ENCODE measurements around the gene CD22. TPM values are rescaled to one million over a fixed set of nuclear protein-coding genes. Genes with fewer than 3 reads are reported as not detected.

CD22 gene
- total and polyA plus RNA-seq, 7 experiments from 2014 or later = 0.70 to 23.9 (median 1.5) TPM

GRCh38 chr19:35349614-35350521, 20.9 kb downstream of the CD22 start:
- no peak overlapping the region for H3K4me3 Mint-ChIP-seq

GRCh38 chr19:35350591-35350990, 21.6 kb downstream of the CD22 start:
- Histone ChIP-seq H3K36me3 (ENCODE audit: control insufficient read depth in 2 of 3, insufficient read depth in 3 of 3, low read length in 3 of 3) (no peaks in the 10 kb centered on the region), H3K9me3 (ENCODE audit: control insufficient read depth in 2 of 3, low read length in 3 of 3) (no peaks in the 10 kb centered on the region), H3K27ac (ENCODE audit: low read depth, low read length) (no peak overlapping the region), H3K4me3 (ENCODE audit: low read length) (no peak overlapping the region), H3K4me1 (ENCODE audit: control insufficient read depth in 2 of 2, insufficient read depth in 2 of 2, low read length in 2 of 2) (peaks cover 18 to 27% of the 10 kb centered on the region in 2 donors), H3K27me3 (ENCODE audit: control insufficient read depth in 2 of 2, insufficient read depth in 2 of 2, low read length in 2 of 2) (no peaks in the 10 kb centered on the region)
- H3K36me3 Mint-ChIP-seq = no peaks in the 10 kb centered on the region
- peaks cover 0 to 7% (median 0%) of the 10 kb centered on the region in 5 donors for H3K27me3 Mint-ChIP-seq
- peak overlapping the region in 1 of 9 donors; percentile 39 for H3K27ac Mint-ChIP-seq
- DNase-seq (no peak), ATAC-seq (no peak)
- ChIA-PET CTCF (interaction anchor here (0.7 to 1.4 kb wide), 2 partner anchors 112 to 144 kb away, joined by 3 read pairs; no protein-coding TSS in a partner anchor), POLR2A (interaction anchor here (0.6 kb wide), 1 partner anchor 69 kb away, joined by 3 read pairs; no protein-coding TSS in a partner anchor)
- intact Hi-C loops (cut with micrococcal nuclease) = no loop called here
- peaks cover 22 to 42% (median 30%) of the 10 kb centered on the region in 7 donors for H3K4me1 Mint-ChIP-seq
- no peak overlapping the region for H3K4me3 Mint-ChIP-seq
- peaks cover 0 to 3% (median 0%) of the 10 kb centered on the region in 11 donors for H3K9me3 Mint-ChIP-seq

More at GRCh38 chr19:35349614-35350521, 20.9 kb downstream of the CD22 start:
- H3K4me1 Mint-ChIP-seq = peaks cover 22 to 44% (median 31%) of the 10 kb centered on the region in 7 donors
- ATAC-seq = no peak
- H3K27me3 ChIP-seq (ENCODE audit: control insufficient read depth in 2 of 2, insufficient read depth in 2 of 2, low read length in 2 of 2) = no peaks in the 10 kb centered on the region
- peaks cover 0 to 7% (median 4%) of the 10 kb centered on the region in 5 donors for H3K27me3 Mint-ChIP-seq
- intact Hi-C loops (cut with micrococcal nuclease) = loop anchor here in 1 of 2 donors (10.0 kb wide), 1 partner anchor 205 kb away; the partner anchor contains the start of gene FXYD7
- H3K36me3 Mint-ChIP-seq = no peaks in the 10 kb centered on the region
- peak overlapping the region in 1 of 9 donors; percentile 68 for H3K27ac Mint-ChIP-seq
- no peak overlapping the region for H3K4me3 ChIP-seq (ENCODE audit: low read length)
- ChIA-PET POLR2A (no interaction called here), CTCF (interaction anchor here (1.4 kb wide), 1 partner anchor 113 kb away, joined by 3 read pairs; no protein-coding TSS in a partner anchor)
- peaks cover 18 to 27% of the 10 kb centered on the region in 2 donors for H3K4me1 ChIP-seq (ENCODE audit: control insufficient read depth in 2 of 2, insufficient read depth in 2 of 2, low read length in 2 of 2)
- DNase-seq = peak in 1 of 9 donors; percentile 4
- H3K36me3 ChIP-seq (ENCODE audit: control insufficient read depth in 2 of 3, insufficient read depth in 3 of 3, low read length in 3 of 3) = no peaks in the 10 kb centered on the region
- no peaks in the 10 kb centered on the region for H3K9me3 ChIP-seq (ENCODE audit: control insufficient read depth in 2 of 3, low read length in 3 of 3)
- peaks cover 0 to 3% (median 0%) of the 10 kb centered on the region in 11 donors for H3K9me3 Mint-ChIP-seq
- no peak overlapping the region for H3K27ac ChIP-seq (ENCODE audit: low read depth, low read length)

GRCh38 chr19:35351411-35352176, 22.6 kb downstream of the CD22 start:
- DNase-seq (no peak), ATAC-seq (no peak)
- peaks cover 16 to 32% (median 20%) of the 10 kb centered on the region in 7 donors for H3K4me1 Mint-ChIP-seq
- H3K27ac ChIP-seq (ENCODE audit: low read depth, low read length) = no peak overlapping the region
- intact Hi-C loops (cut with micrococcal nuclease) = loop anchor here (1.0 to 2.0 kb wide), 4 partner anchors 115 to 365 kb away; no protein-coding TSS in a partner anchor
- H3K4me3 Mint-ChIP-seq = no peak overlapping the region
- no peaks in the 10 kb centered on the region for H3K9me3 ChIP-seq (ENCODE audit: control insufficient read depth in 2 of 3, low read length in 3 of 3)
- H3K36me3 ChIP-seq (ENCODE audit: control insufficient read depth in 2 of 3, insufficient read depth in 3 of 3, low read length in 3 of 3) = no peaks in the 10 kb centered on the region
- H3K9me3 Mint-ChIP-seq = peaks cover 0 to 2% (median 0%) of the 10 kb centered on the region in 11 donors
- CTCF ChIA-PET = interaction anchor here (0.7 to 3.6 kb wide), 4 partner anchors 111 to 143 kb away, joined by 3 to 37 read pairs (median 9); no protein-coding TSS in a partner anchor
- POLR2A ChIA-PET = interaction anchor here (0.6 kb wide), 1 partner anchor 70 kb away, joined by 3 read pairs; no protein-coding TSS in a partner anchor
- H3K4me1 ChIP-seq (ENCODE audit: control insufficient read depth in 2 of 2, insufficient read depth in 2 of 2, low read length in 2 of 2) = peaks cover 14 to 19% of the 10 kb centered on the region in 2 donors
- H3K27me3 Mint-ChIP-seq = peaks cover 0 to 6% (median 0%) of the 10 kb centered on the region in 5 donors
- no peak overlapping the region for H3K4me3 ChIP-seq (ENCODE audit: low read length)
- H3K36me3 Mint-ChIP-seq = no peaks in the 10 kb centered on the region
- no peaks in the 10 kb centered on the region for H3K27me3 ChIP-seq (ENCODE audit: control insufficient read depth in 2 of 2, insufficient read depth in 2 of 2, low read length in 2 of 2)
- no peak overlapping the region for H3K27ac Mint-ChIP-seq

DNA sequence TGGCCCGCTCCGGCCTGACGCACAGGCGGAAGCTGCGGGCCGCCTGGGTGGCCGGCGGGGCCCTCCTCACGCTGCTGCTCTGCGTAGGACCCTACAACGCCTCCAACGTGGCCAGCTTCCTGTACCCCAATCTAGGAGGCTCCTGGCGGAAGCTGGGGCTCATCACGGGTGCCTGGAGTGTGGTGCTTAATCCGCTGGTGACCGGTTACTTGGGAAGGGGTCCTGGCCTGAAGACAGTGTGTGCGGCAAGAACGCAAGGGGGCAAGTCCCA, 23.1 kb downstream of the CD22 start:
- Mint-ChIP-seq H3K36me3 (no peaks in the 10 kb centered on the region), H3K27ac (no peak overlapping the region), H3K4me3 (no peak overlapping the region), H3K27me3 (peaks cover 0 to 1% (median 0%) of the 10 kb centered on the region in 5 donors), H3K9me3 (no peaks in the 10 kb centered on the region), H3K4me1 (peaks cover 10 to 27% (median 15%) of the 10 kb centered on the region in 7 donors)
- intact Hi-C loops (cut with micrococcal nuclease) = loop anchor here (1.0 to 2.0 kb wide), 4 partner anchors 116 to 365 kb away; no protein-coding TSS in a partner anchor
- POLR2A ChIA-PET = no interaction called here
- Histone ChIP-seq H3K4me1 (ENCODE audit: control insufficient read depth in 2 of 2, insufficient read depth in 2 of 2, low read length in 2 of 2) (peaks cover 9 to 14% of the 10 kb centered on the region in 2 donors), H3K4me3 (ENCODE audit: low read length) (no peak overlapping the region), H3K36me3 (ENCODE audit: control insufficient read depth in 2 of 3, insufficient read depth in 3 of 3, low read length in 3 of 3) (no peaks in the 10 kb centered on the region), H3K27me3 (ENCODE audit: control insufficient read depth in 2 of 2, insufficient read depth in 2 of 2, low read length in 2 of 2) (no peaks in the 10 kb centered on the region), H3K27ac (ENCODE audit: low read depth, low read length) (no peak overlapping the region), H3K9me3 (ENCODE audit: control insufficient read depth in 2 of 3, low read length in 3 of 3) (no peaks in the 10 kb centered on the region)
- no peak for DNase-seq
- no peak for ATAC-seq
- CTCF ChIA-PET = interaction anchor here (0.6 to 3.6 kb wide), 7 partner anchors 19 to 143 kb away, joined by 3 to 37 read pairs (median 4); no protein-coding TSS in a partner anchor

DNA sequence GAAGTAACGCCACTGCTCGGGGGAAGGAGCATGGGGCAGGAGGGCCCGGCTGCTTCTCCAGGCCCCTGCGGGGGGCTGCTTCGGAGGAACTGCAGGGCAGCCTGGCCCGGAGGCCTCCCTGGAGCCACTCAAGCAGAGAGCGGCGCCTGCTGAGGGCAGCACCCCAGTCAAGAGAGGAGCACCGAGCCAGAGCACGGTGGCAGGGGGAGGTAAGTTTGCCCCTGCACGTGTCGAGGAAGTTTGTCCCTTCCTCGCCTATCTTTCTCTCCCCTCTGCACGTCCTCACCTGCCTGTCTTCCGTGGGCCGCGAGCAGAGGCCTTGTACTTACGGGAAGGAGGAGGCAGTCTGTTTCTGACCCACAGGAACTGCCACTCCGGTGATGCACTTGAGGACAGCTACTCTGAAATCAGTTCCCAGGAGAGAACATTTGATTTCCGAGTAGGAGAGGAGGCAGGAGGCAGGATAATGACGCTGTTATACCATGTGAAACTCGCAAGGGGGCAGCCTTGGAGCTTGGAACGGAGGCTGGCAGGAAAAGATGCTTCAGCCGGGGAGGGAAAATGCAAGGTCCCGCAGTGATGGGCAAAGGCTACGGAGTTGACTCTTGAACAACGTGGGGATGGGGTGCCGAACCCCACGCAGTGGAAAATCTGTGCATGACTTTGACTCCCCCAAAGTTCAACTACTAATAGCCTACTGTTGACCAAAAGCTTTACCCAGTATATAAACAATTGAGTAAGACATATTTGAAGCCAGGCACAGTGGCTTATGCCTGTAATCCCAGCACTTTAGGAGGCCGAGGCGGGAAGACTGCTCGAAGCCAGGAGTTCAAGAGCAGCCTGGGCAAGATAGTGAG, 23.7 kb downstream of the CD22 start:
- peaks cover 9 to 22% (median 12%) of the 10 kb centered on the region in 7 donors for H3K4me1 Mint-ChIP-seq
- H3K27me3 Mint-ChIP-seq = no peaks in the 10 kb centered on the region
- ATAC-seq = peak; percentile 85
- Histone ChIP-seq H3K4me3 (ENCODE audit: low read length) (no peak overlapping the region), H3K27me3 (ENCODE audit: control insufficient read depth in 2 of 2, insufficient read depth in 2 of 2, low read length in 2 of 2) (no peaks in the 10 kb centered on the region), H3K36me3 (ENCODE audit: control insufficient read depth in 2 of 3, insufficient read depth in 3 of 3, low read length in 3 of 3) (no peaks in the 10 kb centered on the region), H3K27ac (ENCODE audit: low read depth, low read length) (no peak overlapping the region), H3K4me1 (ENCODE audit: control insufficient read depth in 2 of 2, insufficient read depth in 2 of 2, low read length in 2 of 2) (peaks cover 3 to 8% of the 10 kb centered on the region in 2 donors), H3K9me3 (ENCODE audit: control insufficient read depth in 2 of 3, low read length in 3 of 3) (no peaks in the 10 kb centered on the region)
- CTCF ChIA-PET = interaction anchor here (0.6 to 3.6 kb wide), 17 partner anchors 9 to 211 kb away, joined by 3 to 37 read pairs (median 4); no protein-coding TSS in a partner anchor
- no peaks in the 10 kb centered on the region for H3K36me3 Mint-ChIP-seq
- peak in 8 of 9 donors; percentile 50 to 73 (median 66) for DNase-seq
- H3K4me3 Mint-ChIP-seq = peak overlapping the region in 2 of 10 donors; percentile 16 to 21
- peak overlapping the region in 1 of 9 donors; percentile 54 for H3K27ac Mint-ChIP-seq
- H3K9me3 Mint-ChIP-seq = no peaks in the 10 kb centered on the region
- POLR2A ChIA-PET = interaction anchor here (1.4 kb wide), 1 partner anchor 110 kb away, joined by 5 read pairs; no protein-coding TSS in a partner anchor
- intact Hi-C loops (cut with micrococcal nuclease) = loop anchor here (1.0 to 2.0 kb wide), 4 partner anchors 116 to 364 kb away; no protein-coding TSS in a partner anchor

Measured in naive thymus-derived CD4-positive, alpha-beta T cell (primary cell).